Loucy (cell line): ENCODE data around the gene SIPA1L3.

ENCODE experiments used
- H2AFZ ChIP-seq: fragments of 200-600 bp; sonication (generic); 2 replicates; pipeline ENCODE4 v1.6.0; 2016; ENCODE audit warnings: antibody characterized with exemption, mild to moderate bottlenecking, low read length, moderate library complexity
- H3F3A ChIP-seq: fragments of 200-600 bp; 2 replicates; pipeline ENCODE4 v1.6.0; 2016; ENCODE audit warnings: antibody characterized with exemption, low read depth, mild to moderate bottlenecking
- H3K27me3 ChIP-seq: fragments of 200-600 bp; sonication (generic); 2 replicates; pipeline ENCODE4 v1.6.1; 2014; ENCODE audit warnings: low read length, mild to moderate bottlenecking; ENCODE audit not compliant: insufficient read depth, poor library complexity, severe bottlenecking
- H3K36me3 ChIP-seq: fragments of 200-600 bp; sonication (generic); 2 replicates; pipeline ENCODE4 v1.6.1; 2016; ENCODE audit warnings: low read length; ENCODE audit not compliant: insufficient read depth
- H3K4me1 ChIP-seq: fragments of 200-600 bp; sonication (generic); 2 replicates; pipeline ENCODE4 v1.5.1; 2014; ENCODE audit warnings: low read length, mild to moderate bottlenecking; ENCODE audit not compliant: insufficient read depth, poor library complexity, severe bottlenecking
- H3K4me2 ChIP-seq: fragments of 200-600 bp; sonication (generic); 2 replicates; pipeline ENCODE4 v1.6.0; 2014; ENCODE audit warnings: antibody characterized with exemption, low read length, low read depth, mild to moderate bottlenecking; ENCODE audit not compliant: poor library complexity, severe bottlenecking
- H3K4me3 ChIP-seq: fragments of 200-600 bp; sonication (generic); 2 replicates; pipeline ENCODE4 v1.5.1; 2014; ENCODE audit warnings: low read length, mild to moderate bottlenecking, mixed read lengths; ENCODE audit not compliant: poor library complexity, severe bottlenecking
- H3K79me2 ChIP-seq: fragments of 200-600 bp; sonication (generic); 2 replicates; pipeline ENCODE4 v1.6.1; 2014; ENCODE audit warnings: low read length; ENCODE audit not compliant: insufficient read depth
- H3K9ac ChIP-seq: fragments of 200-600 bp; sonication (generic); 2 replicates; pipeline ENCODE4 v1.6.0; 2014; ENCODE audit warnings: mild to moderate bottlenecking, low read depth, low read length, moderate library complexity; ENCODE audit not compliant: poor library complexity, severe bottlenecking
- H3K9me2 ChIP-seq: fragments of 200-600 bp; sonication (generic); replicated peaks from 2 replicates; pipeline ENCODE4 v1.6.1; 2016; ENCODE audit warnings: low read depth, low read length, mixed read lengths
- H3K9me3 ChIP-seq: fragments of 200-600 bp; sonication (generic); 2 replicates; pipeline ENCODE4 v1.6.1; 2014; ENCODE audit warnings: mild to moderate bottlenecking, antibody characterized with exemption, low read length, low read depth; ENCODE audit not compliant: insufficient read depth
- H4K20me1 ChIP-seq: fragments of 200-600 bp; sonication (generic); 2 replicates; pipeline ENCODE4 v1.6.0; 2014; ENCODE audit warnings: antibody characterized with exemption, low read length, mild to moderate bottlenecking; ENCODE audit not compliant: insufficient read depth, poor library complexity, severe bottlenecking
- EZH2phosphoT487 ChIP-seq: fragments of 200-600 bp; IDR thresholded peaks from 2 replicates; pipeline ENCODE4 v1.6.1; 2018; ENCODE audit warnings: antibody characterized with exemption, mild to moderate bottlenecking, moderate library complexity, borderline replicate concordance
- TF ChIP-seq, protein P1 (sequence below): fragments of 200-600 bp; sonication (generic); conservative IDR thresholded peaks from 2 replicates; pipeline ENCODE4 v1.5.1; 2014; ENCODE audit warnings: mild to moderate bottlenecking, antibody characterized with exemption, low read length

The SIPA1L3 gene

DNA sequence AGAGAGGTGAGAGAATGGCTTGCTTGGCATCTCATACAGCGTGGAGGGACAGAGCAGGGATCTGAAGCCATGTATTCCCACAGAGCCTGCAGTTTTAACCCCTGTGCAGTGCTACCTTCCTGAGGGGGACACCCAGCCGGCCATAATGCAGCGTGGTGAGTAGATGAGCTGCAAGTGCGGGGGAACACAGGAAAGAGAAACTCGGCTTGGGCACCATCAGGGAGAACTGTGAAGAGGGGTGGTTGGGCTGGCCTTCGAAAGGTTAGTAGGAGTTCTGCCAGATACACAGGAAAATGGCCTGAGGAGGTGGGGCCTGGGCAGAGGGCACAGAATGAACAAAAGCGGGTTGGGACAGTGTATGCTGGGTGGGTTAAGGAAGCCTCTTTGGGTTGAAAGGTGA, 88.3 kb downstream of the SIPA1L3 start:
- TF ChIP-seq, protein P1, sequence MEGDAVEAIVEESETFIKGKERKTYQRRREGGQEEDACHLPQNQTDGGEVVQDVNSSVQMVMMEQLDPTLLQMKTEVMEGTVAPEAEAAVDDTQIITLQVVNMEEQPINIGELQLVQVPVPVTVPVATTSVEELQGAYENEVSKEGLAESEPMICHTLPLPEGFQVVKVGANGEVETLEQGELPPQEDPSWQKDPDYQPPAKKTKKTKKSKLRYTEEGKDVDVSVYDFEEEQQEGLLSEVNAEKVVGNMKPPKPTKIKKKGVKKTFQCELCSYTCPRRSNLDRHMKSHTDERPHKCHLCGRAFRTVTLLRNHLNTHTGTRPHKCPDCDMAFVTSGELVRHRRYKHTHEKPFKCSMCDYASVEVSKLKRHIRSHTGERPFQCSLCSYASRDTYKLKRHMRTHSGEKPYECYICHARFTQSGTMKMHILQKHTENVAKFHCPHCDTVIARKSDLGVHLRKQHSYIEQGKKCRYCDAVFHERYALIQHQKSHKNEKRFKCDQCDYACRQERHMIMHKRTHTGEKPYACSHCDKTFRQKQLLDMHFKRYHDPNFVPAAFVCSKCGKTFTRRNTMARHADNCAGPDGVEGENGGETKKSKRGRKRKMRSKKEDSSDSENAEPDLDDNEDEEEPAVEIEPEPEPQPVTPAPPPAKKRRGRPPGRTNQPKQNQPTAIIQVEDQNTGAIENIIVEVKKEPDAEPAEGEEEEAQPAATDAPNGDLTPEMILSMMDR: no peak
- TF ChIP-seq EZH2phosphoT487: no peak
- Histone ChIP-seq H3F3A (no peaks in the 10 kb centered on the region), H2AFZ (no peak overlapping the region), H3K4me1 (peaks cover 5% of the 10 kb centered on the region), H3K4me3 (no peak overlapping the region), H3K4me2 (no peak overlapping the region), H3K9me2 (no peaks in the 10 kb centered on the region), H3K79me2 (peaks cover 11% of the 10 kb centered on the region; the same call in 1 of the 2 replicates), H3K9me3 (no peaks in the 10 kb centered on the region), H4K20me1 (no peaks in the 10 kb centered on the region), H3K9ac (no peak overlapping the region), H3K36me3 (no peaks in the 10 kb centered on the region), H3K27me3 (no peaks in the 10 kb centered on the region)

DNA sequence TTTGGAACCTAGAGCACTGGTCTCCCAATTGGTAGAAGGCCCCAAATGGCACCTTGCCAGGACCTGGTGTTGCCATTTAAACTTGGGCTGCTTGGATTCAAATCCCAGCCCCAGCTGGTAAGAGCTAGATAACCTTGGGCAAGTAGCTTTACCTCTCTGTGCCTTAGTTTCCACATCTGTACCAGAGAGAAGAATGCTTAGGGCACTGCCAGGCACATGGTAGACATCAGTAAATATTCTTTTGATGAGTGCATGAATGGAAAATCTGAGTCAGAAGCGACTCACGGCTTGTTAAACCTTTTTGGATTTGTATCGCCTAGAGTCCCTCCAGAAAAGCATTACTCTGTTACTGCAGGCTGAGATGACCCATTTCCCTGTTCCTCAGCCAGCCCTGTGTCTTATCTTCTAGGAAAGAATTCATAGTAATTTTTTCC, 90.9 kb downstream of the SIPA1L3 start:
- H3K79me2 ChIP-seq: peaks cover 8% of the 10 kb centered on the region; the same call in 1 of the 2 replicates
- TF ChIP-seq, protein P1: no peak
- no peak for TF ChIP-seq EZH2phosphoT487
- no peak overlapping the region for H3K9ac ChIP-seq

DNA sequence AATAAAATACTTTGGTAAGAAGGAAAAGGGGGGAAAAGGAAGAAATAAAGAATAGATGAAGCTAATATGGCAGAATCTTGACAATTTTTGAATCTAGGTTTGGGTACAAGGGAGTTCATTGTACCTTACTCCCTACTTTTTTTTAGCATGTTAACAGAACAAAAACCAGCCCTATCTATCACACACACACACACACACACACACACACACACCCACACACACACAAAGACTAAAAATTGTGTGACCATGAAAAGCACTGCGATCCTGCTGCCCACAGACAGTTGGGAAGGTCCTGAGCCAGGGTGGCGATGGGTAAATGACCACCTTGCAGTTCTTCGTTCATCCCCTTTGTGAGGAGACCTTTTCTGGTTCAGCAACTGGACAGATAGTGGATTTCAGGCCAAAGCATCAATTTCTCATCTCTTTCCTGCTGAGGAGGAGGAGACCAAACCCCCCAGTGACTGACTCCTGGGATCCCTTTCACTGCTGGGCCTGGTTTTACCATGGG, 91.8 kb downstream of the SIPA1L3 start:
- Histone ChIP-seq H3F3A (no peaks in the 10 kb centered on the region), H3K4me2 (no peak overlapping the region), H3K9me3 (no peaks in the 10 kb centered on the region), H3K36me3 (no peaks in the 10 kb centered on the region), H3K79me2 (peaks cover 8% of the 10 kb centered on the region; the same call in 1 of the 2 replicates), H3K27me3 (no peaks in the 10 kb centered on the region), H3K4me3 (no peak overlapping the region), H2AFZ (no peak overlapping the region), H3K9me2 (no peaks in the 10 kb centered on the region), H4K20me1 (no peaks in the 10 kb centered on the region), H3K4me1 (peaks cover 15% of the 10 kb centered on the region), H3K9ac (no peak overlapping the region)
- no peak for TF ChIP-seq EZH2phosphoT487
- TF ChIP-seq, protein P1: no peak

More for the DNA sequence above, 90.9 kb downstream of the SIPA1L3 start:
- H4K20me1 ChIP-seq: no peaks in the 10 kb centered on the region
- H3K4me3 ChIP-seq: no peak overlapping the region
- H3K9me2 ChIP-seq: no peaks in the 10 kb centered on the region
- no peak overlapping the region for H2AFZ ChIP-seq
- no peak overlapping the region for H3K4me2 ChIP-seq
- peaks cover 10% of the 10 kb centered on the region for H3K4me1 ChIP-seq
- H3K9me3 ChIP-seq: no peaks in the 10 kb centered on the region
- H3F3A ChIP-seq: no peaks in the 10 kb centered on the region
- H3K27me3 ChIP-seq: no peaks in the 10 kb centered on the region
- no peaks in the 10 kb centered on the region for H3K36me3 ChIP-seq
